CD14-positive monocyte (primary cell): ENCODE results near the gene LRP8. TPM values are rescaled to one million over a fixed set of nuclear protein-coding genes. Genes with fewer than 3 reads are reported as not detected.

ENCODE experiments used
- DNase-seq, 3 donors: peaks; one replicate each; pipeline ENCODE4 v3.0.0-alpha.2; 2011 to 2022
- H2AFZ ChIP-seq: 2 replicates; pipeline ENCODE4 v1.6.0; 2012; ENCODE audit warnings: mild to moderate bottlenecking, low read depth, low read length, inconsistent platforms; ENCODE audit not compliant: insufficient read depth, poor library complexity, severe bottlenecking
- H3K27ac ChIP-seq, 2 donors: 1 replicate in 1 of 2; 2 replicates in 1 of 2; pipeline ENCODE4 v1.5.1; 2012 to 2013; ENCODE audit warnings: low read length in 2 of 2, control low read depth in 1 of 2, inconsistent platforms in 1 of 2, low read depth in 1 of 2, mild to moderate bottlenecking in 1 of 2
- H3K27me3 ChIP-seq, 2 donors: one replicate each; pipeline versions ENCODE4 v1.6.0 to v1.6.1; 2011 to 2013; ENCODE audit warnings: low read length in 2 of 2; ENCODE audit not compliant: control insufficient read depth in 2 of 2, insufficient read depth in 2 of 2
- H3K36me3 ChIP-seq, 2 donors: replicated peaks in 1 of 2; 1 replicate in 1 of 2; 2 replicates in 1 of 2; pipeline versions ENCODE4 v1.5.1 to v1.6.1; 2012 to 2013; ENCODE audit warnings: low read length in 2 of 2, control low read depth in 1 of 2, inconsistent platforms in 1 of 2, mild to moderate bottlenecking in 1 of 2; ENCODE audit not compliant: insufficient read depth in 2 of 2, control insufficient read depth in 1 of 2
- H3K4me1 ChIP-seq, 2 donors: 1 replicate in 1 of 2; 2 replicates in 1 of 2; pipeline versions ENCODE4 v1.5.1 to v1.6.1; 2012 to 2013; ENCODE audit warnings: low read length in 2 of 2, control low read depth in 1 of 2, inconsistent platforms in 1 of 2, mild to moderate bottlenecking in 1 of 2, moderate library complexity in 1 of 2; ENCODE audit not compliant: insufficient read depth in 2 of 2, control insufficient read depth in 1 of 2
- H3K4me2 ChIP-seq: replicated peaks from 2 replicates; pipeline ENCODE3; 2012; ENCODE audit warnings: low read length, moderate library complexity, mild to moderate bottlenecking; ENCODE audit not compliant: poor library complexity, severe bottlenecking; ENCODE audit errors: extremely low read depth
- H3K4me3 ChIP-seq, 3 experiments: fragments of 200-600 bp in 1 of 3; sonication (generic) in 1 of 3; replicated peaks in 1 of 3; 1 replicate in 2 of 3; 2 replicates in 1 of 3; pipeline ENCODE4 v1.5.1; 2011 to 2013; ENCODE audit warnings: low read length in 3 of 3, mild to moderate bottlenecking in 3 of 3, control low read depth in 2 of 3, low read depth in 2 of 3, inconsistent platforms in 1 of 3, moderate library complexity in 1 of 3
- H3K79me2 ChIP-seq: 2 replicates; pipeline ENCODE4 v1.6.0; 2012; ENCODE audit warnings: mild to moderate bottlenecking, control low read depth, inconsistent platforms, low read length, moderate library complexity; ENCODE audit not compliant: insufficient read depth
- H3K9ac ChIP-seq: 2 replicates; pipeline ENCODE4 v1.6.0; 2017; ENCODE audit warnings: low read length, mild to moderate bottlenecking; ENCODE audit not compliant: insufficient read depth, poor library complexity, severe bottlenecking
- H3K9me3 ChIP-seq, 2 donors: replicated peaks in 1 of 2; 1 replicate in 1 of 2; 2 replicates in 1 of 2; pipeline versions ENCODE4 v1.5.1 to v1.6.1; 2012 to 2013; ENCODE audit warnings: low read length in 2 of 2, control low read depth in 1 of 2; ENCODE audit not compliant: control insufficient read depth in 1 of 2, insufficient read depth in 1 of 2
- H4K20me1 ChIP-seq: 2 replicates; pipeline ENCODE4 v1.6.0; 2012; ENCODE audit warnings: mild to moderate bottlenecking, low read length, control low read depth, moderate library complexity; ENCODE audit not compliant: insufficient read depth
- H3K27ac Mint-ChIP-seq, 7 donors: one replicate each; pipeline ENCODE4 v1.8.0; 2020; ENCODE audit warnings: mild to moderate bottlenecking in 7 of 7, mixed read lengths in 7 of 7, moderate library complexity in 6 of 7, inconsistent platforms in 2 of 7
- H3K27me3 Mint-ChIP-seq, 3 donors: one replicate each; pipeline ENCODE4 v1.8.0; 2021 to 2022; ENCODE audit warnings: low read depth in 3 of 3, mild to moderate bottlenecking in 3 of 3, mixed read lengths in 3 of 3, moderate library complexity in 3 of 3, inconsistent platforms in 1 of 3
- H3K36me3 Mint-ChIP-seq, 2 donors: one replicate each; pipeline ENCODE4 v1.8.0; 2020; ENCODE audit warnings: mixed read lengths in 2 of 2, inconsistent platforms in 1 of 2, mild to moderate bottlenecking in 1 of 2
- H3K4me1 Mint-ChIP-seq: one replicate; pipeline ENCODE4 v1.8.0; 2020; ENCODE audit warnings: mild to moderate bottlenecking, mixed read lengths
- H3K4me3 Mint-ChIP-seq, 2 donors: one replicate each; pipeline ENCODE4 v1.8.0; 2020; ENCODE audit warnings: mild to moderate bottlenecking in 2 of 2, mixed read lengths in 2 of 2, moderate library complexity in 1 of 2
- H3K9me3 Mint-ChIP-seq, 7 donors: one replicate each; pipeline ENCODE4 v1.8.0; 2020 to 2022; ENCODE audit warnings: mixed read lengths in 7 of 7, mild to moderate bottlenecking in 6 of 7, moderate library complexity in 6 of 7, inconsistent platforms in 2 of 7
- CTCF ChIP-seq: fragments of 200-600 bp; IDR thresholded peaks from one replicate; pipeline ENCODE4 v1.8.0; 2022; ENCODE audit warnings: antibody characterized with exemption, mild to moderate bottlenecking
- WGBS: methylation state at CpG from one replicate; pipeline ENCODE4 v1.1.5; 2013; ENCODE audit warnings: missing lambda C conversion rate; ENCODE audit not compliant: insufficient coverage; 5-methylcytosine and 5-hydroxymethylcytosine counted together
- intact Hi-C, 2 donors: fragments of 100-400 bp; cut with micrococcal nuclease; formaldehyde crosslinking; loops; one replicate each; pipeline versions ENCODE4 v1.15.0 to v1.15.1; 2023
- polyA plus RNA-seq, 3 donors: library from polyadenylated mRNA; depleted of rRNA in 1 of 3; unstranded in 2 of 3; stranded (reverse) in 1 of 3; fragments of 300-500 nt in 2 of 3; fragments of >200 nt in 1 of 3; fragmentation: Illumina TruSeq in 2 of 3; gene quantifications; 1 replicate in 2 of 3; 2 replicates in 1 of 3; pipeline ENCODE4 v1.2.3, GENCODE V29; 2012 to 2021

LRP8 gene
- polyA plus RNA-seq, 3 donors = 0.76 to 11.3 (median 0.95) TPM

GRCh38 chr1:53220171-53220961 lies 107.5 kb downstream of the LRP8 start, which contains the start of gene CZIB:
Gene CZIB (minus strand): TSS chr1:53220634. CDS start chr1:53220575, 59 bp downstream.
- Histone ChIP-seq H3K27me3 (no peaks in the 10 kb centered on the region), H4K20me1 (no peaks in the 10 kb centered on the region), H3K27ac (peak within 1 kb of the TSS; percentile 64 to 88), H3K4me2 (peak within 1 kb of the TSS; percentile 77), H3K9me3 (no peaks in the 10 kb centered on the region), H3K36me3 (peaks cover 6 to 24% of the 10 kb centered on the region in 2 donors), H3K79me2 (peaks cover 13% of the 10 kb centered on the region), H3K4me1 (peaks cover 17 to 28% of the 10 kb centered on the region in 2 donors), H3K4me3 (peak within 1 kb of the TSS; percentile 73 to 91 (median 88)), H2AFZ (peak within 1 kb of the TSS; percentile 98), H3K9ac (peak within 1 kb of the TSS; percentile 84)
- no peak for TF ChIP-seq CTCF
- Mint-ChIP-seq H3K27me3 (peaks cover 0 to 3% (median 2%) of the 10 kb centered on the region in 3 donors), H3K4me3 (peak within 1 kb of the TSS; percentile 87 to 94), H3K9me3 (no peaks in the 10 kb centered on the region), H3K27ac (peak within 1 kb of the TSS; percentile 87 to 96 (median 92)), H3K4me1 (peaks cover 33% of the 10 kb centered on the region), H3K36me3 (peaks cover 16% of the 10 kb centered on the region in 2 donors)
- peak; percentile 74 to 79 (median 77) for DNase-seq
- intact Hi-C loops = no loop called here
- under 1% methylated on average over 57 of the region's 61 CpGs for WGBS

GRCh38 chr1:53219711-53220110 lies 108.2 kb downstream of the LRP8 start:
- no peaks in the 10 kb centered on the region for H3K27me3 ChIP-seq
- peak overlapping the region; percentile 98 for H2AFZ ChIP-seq
- peaks cover 17 to 28% of the 10 kb centered on the region in 2 donors for H3K4me1 ChIP-seq
- H4K20me1 ChIP-seq = no peaks in the 10 kb centered on the region
- peaks cover 10 to 31% of the 10 kb centered on the region in 2 donors for H3K36me3 ChIP-seq
- Mint-ChIP-seq H3K4me1 (peaks cover 33% of the 10 kb centered on the region), H3K4me3 (peak overlapping the region; percentile 87 to 94), H3K36me3 (peaks cover 18 to 22% of the 10 kb centered on the region in 2 donors), H3K27me3 (peaks cover 0 to 2% (median 0%) of the 10 kb centered on the region in 3 donors), H3K9me3 (no peaks in the 10 kb centered on the region), H3K27ac (peak overlapping the region; percentile 87 to 96 (median 92))
- no peak for DNase-seq
- H3K4me3 ChIP-seq = peak overlapping the region; percentile 73 to 91 (median 88)
- no peaks in the 10 kb centered on the region for H3K9me3 ChIP-seq
- WGBS = 33% methylated on average over 5 of the region's 8 CpGs
- intact Hi-C loops = no loop called here
- peak overlapping the region; percentile 77 for H3K4me2 ChIP-seq
- peak overlapping the region; percentile 84 for H3K9ac ChIP-seq
- H3K27ac ChIP-seq = peak overlapping the region; percentile 64 to 88
- TF ChIP-seq CTCF = no peak
- H3K79me2 ChIP-seq = peaks cover 13% of the 10 kb centered on the region
